NCI-H146 treated with DMSO at 0.1 percent for 48 hours (cell line): Measurements from ENCODE around the gene ATPAF1.
"Not testable (repeated sequence)": the region's sequence is repeated elsewhere in the genome, so short reads cannot be mapped to it uniquely, and the experiment has no call there.

Source experiments
- DNase-seq: peaks from one replicate; lab custom pipeline; 2025; ENCODE audit not compliant: unreplicated experiment; lab: John Stamatoyannopoulos, UW

ATPAF1 gene

DNA sequence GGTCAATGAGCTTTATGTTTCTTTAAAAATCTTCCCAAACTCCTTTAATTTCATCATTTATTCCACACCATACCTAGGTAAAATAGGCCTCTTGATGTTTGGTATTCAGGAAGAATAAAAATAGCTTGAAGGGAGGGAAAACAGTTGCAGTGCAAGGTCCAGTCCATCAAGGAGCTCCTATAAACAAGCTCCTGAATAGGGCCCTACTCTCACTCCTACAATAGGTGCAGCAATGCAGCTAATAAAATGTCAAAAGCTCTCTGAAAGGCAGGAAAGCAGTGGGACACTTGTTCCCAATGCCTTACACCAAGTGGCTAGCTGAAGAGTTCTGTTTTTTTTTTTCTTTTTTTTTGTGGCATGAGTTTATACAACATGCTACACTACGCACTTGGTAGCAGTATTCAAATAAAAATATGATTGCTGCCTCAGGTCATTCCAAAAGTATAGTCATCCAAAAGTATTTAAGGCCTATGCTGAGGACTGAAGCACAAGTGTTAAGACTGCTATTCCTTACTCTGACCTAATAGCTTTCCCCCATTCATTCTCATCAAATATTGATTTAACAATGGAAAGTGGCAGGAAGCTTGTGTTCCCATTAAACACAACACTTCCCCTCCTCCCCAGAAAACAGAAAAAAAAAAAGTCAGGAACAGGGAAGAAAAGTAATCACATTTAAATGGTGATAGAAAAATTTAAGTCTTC lies 13.3 kb upstream of the ATPAF1 start:
- DNase-seq, result no peak

DNA sequence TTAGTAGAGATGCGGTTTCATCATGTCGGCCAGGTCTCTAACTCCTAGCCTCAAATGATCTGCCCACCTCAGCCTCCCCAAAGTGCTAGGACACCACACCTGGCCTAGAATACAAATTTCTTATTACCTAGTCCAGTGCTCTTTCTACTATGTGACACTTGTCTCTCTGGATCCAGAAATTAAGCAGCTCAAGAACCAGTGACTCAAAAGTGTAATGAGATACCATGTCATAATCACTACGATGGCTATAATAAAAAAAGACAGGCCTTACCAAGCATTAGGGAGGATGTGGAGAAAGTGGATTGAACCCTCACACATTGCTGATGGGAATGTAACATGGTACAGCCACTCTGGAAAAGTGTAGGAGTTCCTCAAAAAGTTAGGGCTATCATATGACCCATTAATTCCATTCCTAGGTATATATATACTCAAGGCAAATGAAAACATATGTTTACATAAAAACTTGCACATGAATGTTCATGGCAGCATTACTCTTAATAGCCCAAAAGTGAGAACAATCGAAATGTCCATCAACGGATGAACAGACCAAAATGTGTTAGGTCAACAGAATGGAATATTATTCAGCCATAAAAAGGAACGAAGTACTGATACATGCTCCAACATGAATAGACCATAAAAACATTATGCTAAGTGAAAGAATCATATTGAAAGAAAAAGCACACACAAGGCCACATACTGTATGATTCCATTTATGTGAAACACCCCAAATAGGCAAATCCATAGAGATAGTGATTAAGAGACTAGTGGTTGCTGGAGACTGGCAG lies 11.8 kb upstream of the ATPAF1 start:
- no peak for DNase-seq

DNA sequence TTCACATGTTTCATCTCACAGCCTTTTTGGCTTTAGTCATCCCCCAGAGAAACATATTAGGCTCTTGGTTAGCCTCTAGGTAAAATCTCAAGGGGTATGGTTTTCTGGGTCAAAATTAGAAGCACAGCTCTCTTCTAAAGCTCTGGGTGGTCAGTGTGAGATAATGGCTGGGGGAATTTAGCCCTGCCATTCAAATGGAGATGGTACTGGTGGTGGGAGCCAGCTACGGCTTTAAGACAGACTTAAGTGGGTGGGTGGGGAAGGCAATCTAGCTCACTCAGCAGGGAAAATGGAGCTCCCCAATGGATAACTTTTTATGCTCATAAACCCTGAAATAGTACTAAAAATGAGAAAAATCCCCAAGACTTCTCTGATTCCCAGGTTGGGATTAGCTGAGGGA lies 9.2 kb upstream of the ATPAF1 start:
- DNase-seq, result no peak

DNA sequence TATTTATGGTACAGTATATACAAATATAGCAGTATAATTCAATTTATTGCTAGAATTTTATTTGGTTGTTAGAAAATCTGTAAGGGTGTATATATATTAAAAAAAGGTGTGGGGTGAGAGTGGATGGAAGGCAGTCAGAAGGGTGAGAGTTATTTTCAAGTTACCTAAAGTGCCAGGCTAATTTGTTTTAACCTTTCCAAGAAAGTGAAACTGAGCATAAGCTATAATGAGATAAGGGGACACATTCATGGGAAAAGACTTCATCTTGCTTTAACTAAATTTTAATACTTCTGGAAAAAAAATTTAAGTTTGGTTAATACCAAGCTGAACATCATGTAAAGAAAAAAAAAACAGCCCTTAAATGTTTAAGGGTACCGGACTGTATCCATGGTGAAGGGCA lies 8.4 kb upstream of the ATPAF1 start:
- DNase-seq, result no peak

DNA sequence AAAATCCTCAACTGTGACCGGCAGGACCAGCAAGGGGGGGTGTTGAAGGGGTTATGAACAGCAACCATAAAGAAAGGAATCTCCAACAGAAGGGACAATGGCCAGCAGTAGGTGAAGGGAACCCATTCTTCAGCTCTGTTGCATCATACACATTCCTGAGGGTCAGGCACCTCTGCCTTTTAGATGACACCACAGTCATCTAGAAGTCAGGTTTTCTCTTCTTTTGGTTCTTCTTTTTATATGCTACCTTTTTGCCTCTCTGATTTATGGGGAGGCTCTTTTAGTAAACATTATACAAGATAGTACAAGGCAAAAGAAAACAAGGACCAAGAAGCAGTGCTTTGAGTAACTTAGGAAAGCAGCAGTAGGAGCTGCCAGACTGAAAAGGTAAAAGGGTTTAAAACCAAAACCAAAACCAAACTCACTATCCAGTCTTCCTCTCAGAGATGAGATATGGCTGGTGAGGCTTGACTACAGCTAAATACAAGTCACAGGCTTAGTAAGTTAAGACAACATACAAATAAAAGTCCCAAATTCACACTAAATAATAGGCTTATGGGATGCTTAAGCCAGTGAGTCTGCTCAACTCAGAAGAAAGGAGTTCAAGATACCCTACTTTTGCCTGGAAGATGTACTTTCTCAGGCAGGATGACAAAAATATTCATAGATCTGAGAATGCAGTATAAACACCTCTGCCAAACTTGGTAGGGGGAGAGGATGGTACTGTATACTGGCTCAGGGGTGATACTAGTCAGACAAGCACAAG lies 7.6 kb upstream of the ATPAF1 start:
- no peak for DNase-seq

DNA sequence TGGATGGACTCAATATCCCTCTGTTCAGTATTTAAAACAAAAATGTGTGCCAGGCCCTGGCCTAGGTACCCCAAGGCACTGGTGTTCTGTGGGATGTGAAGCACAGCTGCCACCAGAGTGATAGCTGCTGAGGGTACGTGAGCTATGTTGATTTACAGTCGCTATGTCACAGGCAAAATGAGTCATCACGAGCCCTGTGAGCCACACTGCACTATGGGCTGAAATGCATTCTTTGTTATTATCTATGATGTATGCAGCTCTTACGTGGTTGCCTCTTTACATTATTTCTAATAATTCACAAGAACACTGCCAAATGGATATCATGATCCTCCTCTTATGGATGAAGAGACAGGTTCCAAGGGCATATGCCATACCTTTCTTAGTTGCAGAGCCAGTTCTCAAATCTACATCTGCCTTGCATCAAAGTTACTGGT lies 5.6 kb upstream of the ATPAF1 start:
- no peak for DNase-seq

DNA sequence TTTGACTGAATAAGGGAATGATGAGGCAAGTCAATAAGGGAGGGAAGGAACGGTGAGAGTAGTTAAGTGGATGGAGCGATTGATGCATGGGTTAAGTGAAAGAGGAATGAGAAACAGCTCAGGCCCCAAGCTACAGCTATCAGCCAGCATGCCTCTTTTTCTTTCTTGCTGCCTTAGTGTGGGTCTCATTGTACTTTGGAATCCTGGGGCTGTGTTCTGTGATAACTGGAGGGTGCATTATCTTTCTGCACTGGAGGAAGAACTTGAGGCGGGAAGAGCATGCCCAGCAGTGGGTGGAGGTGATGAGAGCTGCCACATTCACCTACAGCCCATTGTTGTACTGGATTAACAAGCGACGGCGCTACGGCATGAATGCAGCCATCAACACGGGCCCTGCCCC lies 4.5 kb upstream of the ATPAF1 start:
- no peak for DNase-seq

DNA sequence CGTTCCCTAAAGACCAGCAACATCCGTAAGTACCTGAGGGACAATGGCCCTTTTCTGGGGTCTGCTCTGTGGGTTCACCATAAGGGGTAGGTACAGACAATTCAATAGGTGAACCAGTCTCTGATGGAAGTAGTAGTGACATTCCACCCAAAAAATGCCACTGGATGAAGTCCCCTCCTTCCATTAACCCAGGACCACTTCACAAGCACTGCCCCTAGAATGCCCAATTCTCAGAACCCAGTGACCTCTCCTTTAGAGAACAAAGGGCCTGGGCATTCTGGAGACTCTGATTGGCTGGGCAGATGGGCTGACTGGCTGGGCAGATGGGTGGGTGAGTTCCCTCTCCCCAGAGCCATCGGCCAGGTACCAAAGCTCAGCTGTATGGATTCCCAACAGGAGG lies 3.4 kb upstream of the ATPAF1 start, which contains the start of gene TEX38:
TSS of gene TEX38 (plus strand) at position 301 of the 400 bp plus-strand sequence. CDS start at position 382, 81 bp downstream.
- no peak for DNase-seq

DNA sequence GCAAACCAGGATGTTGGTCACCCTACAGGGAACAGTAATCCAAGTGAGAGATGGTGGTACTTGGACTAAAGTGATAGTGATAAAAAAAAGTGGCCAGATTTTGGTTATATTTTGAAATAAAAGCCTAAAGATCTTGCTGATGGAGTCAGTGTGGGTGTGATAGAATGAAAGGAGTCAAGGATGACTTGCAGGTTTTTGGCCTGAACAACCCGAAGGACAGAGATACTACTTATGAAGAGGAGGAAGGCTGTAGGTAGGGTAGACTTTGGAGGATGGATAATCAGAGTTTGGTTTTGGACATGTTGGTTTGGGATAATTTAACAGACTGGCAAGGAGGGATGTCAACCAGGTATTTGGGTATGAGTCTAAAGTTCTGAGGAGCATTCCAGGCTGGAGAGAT lies 2.0 kb upstream of the ATPAF1 start:
- no peak for DNase-seq

DNA sequence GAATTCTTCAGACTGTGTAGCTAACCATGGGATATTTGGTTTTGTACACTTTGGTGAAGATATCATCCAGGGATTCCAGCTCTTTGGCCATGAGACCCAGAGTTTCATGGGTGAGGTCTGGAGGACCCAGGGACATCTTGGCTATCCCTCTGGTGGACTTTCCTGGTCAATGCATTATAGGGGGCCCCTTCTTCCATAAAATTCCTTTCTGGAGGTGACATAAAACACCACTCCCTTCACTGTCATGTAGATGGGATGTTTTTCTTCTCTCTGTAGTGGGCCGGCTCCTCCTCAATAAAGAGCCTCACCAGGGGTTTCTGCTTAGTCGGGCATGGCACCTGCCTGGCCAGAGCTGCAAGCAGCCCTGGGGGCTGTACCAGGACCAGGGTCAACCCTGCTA lies 2.2 kb downstream of the ATPAF1 start:
- DNase-seq, result no peak

DNA sequence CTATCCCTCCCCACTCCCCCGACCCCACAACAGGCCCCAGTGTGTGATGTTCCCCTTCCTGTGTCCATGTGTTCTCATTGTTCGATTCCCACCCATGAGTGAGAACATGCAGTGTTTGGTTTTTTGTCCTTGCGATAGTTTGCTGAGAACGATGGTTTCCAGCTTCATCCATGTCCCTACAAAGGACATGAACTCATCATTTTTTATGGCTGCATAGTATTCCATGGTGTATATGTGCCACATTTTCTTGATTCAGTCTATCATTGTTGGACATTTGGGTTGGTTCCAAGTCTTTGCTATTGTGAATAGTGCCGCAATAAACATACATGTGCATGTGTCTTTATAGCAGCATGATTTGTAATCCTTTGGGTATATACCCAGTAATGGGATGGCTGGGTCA lies 5.2 kb downstream of the ATPAF1 start:
- not testable (repeated sequence) for DNase-seq

DNA sequence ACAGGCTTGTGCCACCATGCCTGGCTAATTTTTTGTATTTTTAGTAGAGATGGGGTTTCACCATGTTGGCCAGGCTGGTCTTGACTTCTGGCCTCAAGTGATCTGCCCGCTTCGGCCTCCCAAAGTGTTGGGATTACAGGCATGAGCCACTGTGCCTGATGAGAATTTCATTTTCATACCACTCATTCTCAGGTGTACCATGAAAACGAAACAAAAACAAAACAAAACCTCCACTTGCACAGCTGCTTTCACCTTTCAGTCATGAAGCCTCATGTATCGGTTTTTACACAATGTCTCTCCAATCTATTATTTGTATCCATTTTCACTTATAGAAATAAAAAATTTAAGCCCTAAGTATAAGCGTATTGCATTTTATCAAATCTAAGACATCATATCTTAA lies 8.0 kb downstream of the ATPAF1 start:
- DNase-seq, result not testable (repeated sequence)

DNA sequence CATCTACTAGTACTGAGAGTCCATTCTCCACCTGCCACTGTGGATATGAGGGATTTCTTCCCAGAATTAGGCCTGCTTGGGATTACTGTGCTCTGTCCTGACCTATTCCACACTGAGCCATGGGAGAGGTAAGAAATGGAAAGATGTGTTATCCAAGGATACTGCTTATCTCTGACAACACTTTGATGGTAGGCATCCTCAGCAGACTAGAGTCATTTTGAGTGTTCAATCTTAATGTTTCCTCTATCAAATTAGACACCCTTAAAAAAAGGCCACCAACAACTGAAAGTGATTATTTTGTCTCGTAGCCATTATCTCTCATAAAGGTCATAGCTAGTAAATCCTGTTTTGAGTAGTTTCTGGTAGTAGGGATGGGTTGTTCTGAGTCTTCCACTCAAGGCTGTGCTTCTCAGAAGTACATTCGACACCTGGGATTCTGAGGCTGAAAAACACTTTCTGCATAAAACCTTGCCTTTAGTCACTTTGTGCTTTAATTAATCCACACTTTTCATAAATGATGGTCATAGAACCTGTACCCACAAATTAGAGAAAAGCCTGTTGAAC lies 8.8 kb downstream of the ATPAF1 start:
- no peak for DNase-seq

DNA sequence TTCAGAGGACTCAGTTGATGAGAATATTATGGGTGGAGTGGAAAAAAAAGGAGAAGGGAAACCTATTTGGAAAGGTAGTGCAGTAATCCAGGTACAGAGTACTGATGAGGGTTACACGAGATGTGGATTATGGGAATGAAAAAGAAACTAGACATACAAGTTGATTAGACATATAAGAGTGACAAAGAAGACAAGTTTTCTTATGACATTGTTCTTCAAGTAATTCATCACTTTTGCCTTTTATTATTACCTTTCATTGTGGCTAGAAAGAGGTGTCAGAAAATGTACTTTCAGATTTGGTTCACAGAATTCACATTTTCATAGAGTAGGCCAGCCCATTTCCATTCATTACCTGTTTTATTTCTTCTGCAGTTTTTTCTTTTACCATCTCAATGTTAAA lies 10.4 kb downstream of the ATPAF1 start:
- DNase-seq, result no peak

DNA sequence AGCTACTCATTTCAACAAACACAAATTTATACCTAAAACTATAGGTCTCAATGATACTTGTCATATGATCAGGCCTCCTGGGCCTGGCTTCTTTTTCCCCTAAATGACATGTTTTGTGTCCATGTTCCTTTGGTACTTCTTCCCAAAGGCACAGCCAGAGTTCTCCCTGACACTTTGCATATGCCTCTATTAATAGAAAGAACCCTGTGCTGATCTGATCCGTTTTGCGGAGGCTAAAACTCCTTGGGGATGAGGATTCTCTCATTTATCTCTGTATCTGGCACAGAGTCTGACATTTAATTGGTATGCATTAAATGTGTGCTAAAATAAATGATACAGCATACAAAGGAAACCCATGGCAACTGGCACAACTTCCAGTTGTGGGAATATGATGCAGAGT lies 11.5 kb downstream of the ATPAF1 start:
- no peak for DNase-seq

DNA sequence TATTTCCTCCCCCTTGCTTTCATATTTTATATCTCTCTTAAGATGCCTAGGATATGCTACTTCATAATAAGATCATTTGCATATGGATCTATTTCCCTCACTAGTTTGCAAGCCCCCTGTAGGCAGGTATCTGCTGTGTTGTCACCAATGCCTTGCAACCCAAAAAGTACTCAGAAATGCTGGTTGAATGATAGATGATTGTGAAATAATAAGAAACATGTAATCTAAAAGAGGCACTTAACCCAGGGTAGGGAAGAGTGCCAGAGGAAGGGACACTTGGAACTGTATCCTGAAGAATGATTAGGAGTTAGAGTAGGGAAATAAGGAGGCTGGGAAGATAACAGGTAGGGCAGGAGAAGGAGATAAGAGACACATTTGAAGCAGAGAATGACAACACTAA lies 12.3 kb downstream of the ATPAF1 start:
- no peak for DNase-seq

DNA sequence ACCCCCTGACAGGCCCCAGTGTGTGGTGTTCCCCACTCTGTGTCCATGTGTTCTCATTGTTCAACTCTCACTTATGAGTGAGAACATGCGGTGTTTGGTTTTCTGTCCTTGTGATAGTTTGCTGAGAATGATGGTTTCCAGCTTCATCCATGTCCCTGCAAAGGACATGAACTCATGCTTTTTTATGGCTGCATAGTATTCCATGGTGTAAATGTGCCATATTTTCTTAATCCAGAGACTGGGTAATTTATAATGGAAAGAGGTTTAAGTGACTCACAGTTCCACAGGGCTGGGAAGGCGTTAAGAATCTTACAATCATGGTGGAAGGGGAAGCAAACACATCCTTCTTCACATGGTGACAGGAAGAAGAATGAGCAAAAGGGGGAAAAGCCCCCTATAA lies 13.5 kb downstream of the ATPAF1 start:
- DNase-seq, result not testable (repeated sequence)

DNA sequence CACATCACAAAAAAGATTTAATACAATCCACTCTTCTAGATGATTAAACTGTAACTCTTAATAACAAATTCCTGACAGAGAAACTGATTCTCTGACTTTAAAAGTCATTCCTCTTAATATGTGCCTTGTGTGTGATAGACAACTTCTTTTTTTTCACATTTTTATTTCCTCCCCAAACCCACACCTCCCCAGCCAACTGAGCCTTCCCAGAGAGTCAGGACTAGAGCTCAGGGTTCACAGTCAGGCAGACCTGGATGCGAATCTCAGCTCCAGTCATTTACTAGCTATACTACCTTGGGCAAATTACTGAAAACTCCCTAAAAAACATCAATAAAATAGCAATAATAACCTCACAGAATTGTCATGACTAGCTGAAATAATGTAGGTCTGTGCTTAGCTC lies 14.2 kb downstream of the ATPAF1 start:
- no peak for DNase-seq

DNA sequence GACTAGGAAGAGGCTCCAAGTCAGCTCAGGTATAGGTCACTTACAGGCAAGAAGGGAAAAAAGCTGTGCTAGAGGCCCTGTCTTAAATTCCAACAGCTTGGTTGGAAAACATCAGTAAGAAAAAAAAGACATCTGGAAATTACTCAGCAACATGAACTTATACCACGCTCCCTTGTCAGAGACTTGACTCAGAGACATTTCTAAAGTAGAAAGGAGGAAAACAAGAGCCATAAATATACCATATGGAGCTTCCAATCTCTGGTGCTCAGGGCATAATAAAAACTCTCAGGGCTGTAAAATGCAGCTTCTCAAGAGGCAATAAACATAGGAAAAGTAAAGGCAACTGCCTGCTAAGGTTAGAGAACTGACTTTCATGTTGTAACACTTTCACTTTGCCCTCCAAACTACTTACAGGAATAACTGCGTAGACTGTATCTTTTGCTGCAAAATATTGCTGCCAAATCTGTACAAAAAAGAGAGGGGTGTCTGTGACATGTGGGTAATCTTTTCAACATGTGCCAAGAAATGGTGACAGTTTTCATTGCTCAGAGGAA lies 14.7 kb downstream of the ATPAF1 start:
- no peak for DNase-seq

DNA sequence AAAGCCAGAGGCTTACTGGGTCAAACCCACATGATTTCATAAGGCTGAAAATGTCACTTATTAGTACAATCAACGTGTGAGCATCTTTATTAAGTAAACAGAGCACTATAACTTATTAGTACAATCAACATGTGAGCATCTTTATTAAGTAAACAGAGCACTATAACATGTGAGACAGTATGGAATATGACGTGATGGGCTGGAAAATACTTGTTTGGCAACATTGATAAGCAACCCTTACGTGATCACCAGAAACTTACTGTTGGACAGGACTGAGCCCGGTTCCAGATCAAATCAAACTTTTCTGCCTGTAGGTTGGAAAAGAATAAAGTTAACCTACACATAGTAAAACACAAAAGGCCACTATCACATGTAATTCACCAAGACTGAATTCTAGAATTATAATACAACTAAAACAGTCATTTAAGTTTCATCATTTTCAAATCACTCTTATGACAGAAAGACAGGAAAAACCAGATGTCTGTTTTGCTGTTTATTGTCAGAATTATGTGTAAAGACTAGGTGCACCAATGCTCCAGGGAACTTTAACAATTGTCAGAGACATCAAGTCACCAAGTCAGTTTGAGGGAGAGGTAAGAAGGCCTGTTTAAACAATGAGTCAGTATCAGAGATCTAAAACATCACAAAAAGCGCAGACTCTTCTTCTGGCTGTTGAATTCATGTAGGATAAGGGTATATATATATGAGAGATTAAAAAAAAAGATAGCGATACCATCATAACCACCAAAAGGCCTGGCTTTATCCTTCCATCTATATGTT lies 15.7 kb downstream of the ATPAF1 start:
- DNase-seq, result no peak
